Natural killer cell (primary cell): ENCODE results near the gene FRMPD1. TPM values are rescaled to one million over a fixed set of nuclear protein-coding genes. Genes with fewer than 3 reads are reported as not detected.

Source experiments
- ATAC-seq, 3 donors: fragments of 150-1000 bp in 2 of 3; fragments of 200-7000 bp in 1 of 3; cut with Tn5 transposase; 1 replicate in 1 of 3; 2 replicates in 2 of 3; pipeline ENCODE4 v1.10.0; 2021; ENCODE audit warnings: mild to moderate bottlenecking in 2 of 3, moderate library complexity in 2 of 3
- DNase-seq, 2 donors: peaks; one replicate each; pipeline versions ENCODE4 v3.0.0 to v3.0.0-alpha.2; 2013 to 2021; ENCODE audit warnings: mixed read lengths in 1 of 2
- H3K27ac ChIP-seq: one replicate; pipeline ENCODE4 v1.5.1; 2013; ENCODE audit warnings: mild to moderate bottlenecking, low read length
- H3K27me3 ChIP-seq: one replicate; pipeline ENCODE4 v1.6.1; 2013; ENCODE audit warnings: low read length; ENCODE audit not compliant: control insufficient read depth, insufficient read depth
- H3K36me3 ChIP-seq: one replicate; pipeline ENCODE4 v1.6.1; 2013; ENCODE audit warnings: low read length; ENCODE audit not compliant: control insufficient read depth, insufficient read depth
- H3K4me1 ChIP-seq: one replicate; pipeline ENCODE4 v1.6.1; 2013; ENCODE audit warnings: low read length; ENCODE audit not compliant: control insufficient read depth, insufficient read depth
- H3K4me3 ChIP-seq: one replicate; pipeline ENCODE4 v1.5.1; 2013; ENCODE audit warnings: low read length
- H3K9me3 ChIP-seq: one replicate; pipeline ENCODE4 v1.6.1; 2013; ENCODE audit warnings: low read length; ENCODE audit not compliant: control insufficient read depth, insufficient read depth
- H3K27ac Mint-ChIP-seq, 2 donors: one replicate each; pipeline ENCODE4 v1.8.0; 2022; ENCODE audit warnings: mild to moderate bottlenecking in 2 of 2, mixed read lengths in 2 of 2, moderate library complexity in 1 of 2
- H3K27me3 Mint-ChIP-seq, 2 donors: one replicate each; pipeline ENCODE4 v1.8.0; 2022; ENCODE audit warnings: low read depth in 2 of 2, mixed read lengths in 2 of 2
- H3K36me3 Mint-ChIP-seq: one replicate; pipeline ENCODE4 v1.8.0; 2022; ENCODE audit warnings: mixed read lengths
- H3K4me1 Mint-ChIP-seq, 2 donors: one replicate each; pipeline ENCODE4 v1.8.0; 2022; ENCODE audit warnings: mixed read lengths in 2 of 2
- H3K4me3 Mint-ChIP-seq: one replicate; pipeline ENCODE4 v1.8.0; 2022; ENCODE audit warnings: mild to moderate bottlenecking, moderate library complexity, mixed read lengths
- H3K9me3 Mint-ChIP-seq, 2 donors: one replicate each; pipeline ENCODE4 v1.8.0; 2022; ENCODE audit warnings: mixed read lengths in 2 of 2
- WGBS: methylation state at CpG from one replicate; pipeline ENCODE4 v1.1.7; 2013; ENCODE audit warnings: missing lambda C conversion rate; ENCODE audit not compliant: insufficient coverage; 5-methylcytosine and 5-hydroxymethylcytosine counted together
- intact Hi-C: fragments of 100-400 bp; cut with micrococcal nuclease; formaldehyde crosslinking; loops from one replicate; pipeline ENCODE4 v1.14.2; 2022
- total RNA-seq, 4 donors: library from RNA; stranded (reverse); fragments of 120-200 nt in 1 of 4; gene quantifications; one replicate each; pipeline versions ENCODE4 v1.2.3 to v1.2.4, GENCODE V29; 2013 to 2022
- TF ChIP-seq, protein P1 (sequence below): fragments of 200-600 bp; IDR thresholded peaks from one replicate; pipeline ENCODE4 v1.8.0; 2022; ENCODE audit warnings: antibody characterized with exemption

Gene FRMPD1
- total RNA-seq, 3 donors from 2014 or later (not counting 1 experiment from before 2014, with no cell fraction given), result not detected

DNA sequence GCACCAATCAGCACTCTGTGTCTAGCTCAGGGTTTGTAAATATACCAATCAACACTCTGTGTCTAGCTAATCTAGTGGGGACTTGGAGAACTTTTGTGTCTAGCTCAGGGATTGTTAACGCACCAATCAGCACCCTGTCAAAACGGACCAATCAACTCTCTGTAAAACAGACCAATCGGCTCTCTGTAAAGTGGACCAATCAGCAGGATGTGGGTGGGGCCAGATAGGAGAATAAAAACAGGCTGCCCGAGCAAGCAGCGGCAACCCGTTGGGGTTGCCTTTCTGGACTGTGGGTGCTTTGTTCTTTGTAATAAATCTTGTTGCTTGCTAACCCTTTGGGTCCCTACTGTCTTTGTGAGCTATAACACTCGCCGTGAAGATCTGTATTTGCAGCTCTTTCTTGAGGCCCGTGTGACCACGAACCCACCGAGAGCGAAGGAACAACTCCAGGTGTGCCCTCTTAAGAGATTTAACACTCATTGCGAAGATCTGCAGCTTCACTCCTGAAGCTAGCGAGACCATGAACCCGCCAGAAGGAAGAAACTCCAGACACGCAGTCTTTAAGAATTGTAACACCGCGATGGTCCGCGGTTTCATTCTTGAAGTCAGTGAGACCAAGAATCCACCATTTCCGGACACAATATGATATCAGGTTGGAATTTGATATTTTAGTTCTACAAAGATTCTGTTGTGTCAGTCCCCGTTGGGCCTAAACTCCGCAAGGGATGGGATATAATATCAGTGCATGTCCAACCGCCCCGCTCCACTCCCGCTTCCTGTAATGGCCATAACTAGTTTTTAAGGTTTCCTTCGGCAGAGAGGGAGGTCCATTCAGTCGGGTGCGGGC lies 102.1 kb downstream of the FRMPD1 start:
- Histone ChIP-seq H3K27ac (peak overlapping the region; percentile 76), H3K4me1 (peaks cover 19% of the 10 kb centered on the region), H3K9me3 (no peaks in the 10 kb centered on the region), H3K27me3 (no peaks in the 10 kb centered on the region), H3K4me3 (peak overlapping the region; percentile 89), H3K36me3 (no peaks in the 10 kb centered on the region)
- DNase-seq (peak in 1 of 2 donors; percentile 14), ATAC-seq (no peak)
- H3K4me3 Mint-ChIP-seq, result peak overlapping the region; percentile 91
- peaks cover 11 to 28% of the 10 kb centered on the region in 2 donors for H3K4me1 Mint-ChIP-seq
- 93% methylated on average over 29 of the region's 29 CpGs for WGBS
- no peaks in the 10 kb centered on the region for H3K36me3 Mint-ChIP-seq
- TF ChIP-seq, protein P1, sequence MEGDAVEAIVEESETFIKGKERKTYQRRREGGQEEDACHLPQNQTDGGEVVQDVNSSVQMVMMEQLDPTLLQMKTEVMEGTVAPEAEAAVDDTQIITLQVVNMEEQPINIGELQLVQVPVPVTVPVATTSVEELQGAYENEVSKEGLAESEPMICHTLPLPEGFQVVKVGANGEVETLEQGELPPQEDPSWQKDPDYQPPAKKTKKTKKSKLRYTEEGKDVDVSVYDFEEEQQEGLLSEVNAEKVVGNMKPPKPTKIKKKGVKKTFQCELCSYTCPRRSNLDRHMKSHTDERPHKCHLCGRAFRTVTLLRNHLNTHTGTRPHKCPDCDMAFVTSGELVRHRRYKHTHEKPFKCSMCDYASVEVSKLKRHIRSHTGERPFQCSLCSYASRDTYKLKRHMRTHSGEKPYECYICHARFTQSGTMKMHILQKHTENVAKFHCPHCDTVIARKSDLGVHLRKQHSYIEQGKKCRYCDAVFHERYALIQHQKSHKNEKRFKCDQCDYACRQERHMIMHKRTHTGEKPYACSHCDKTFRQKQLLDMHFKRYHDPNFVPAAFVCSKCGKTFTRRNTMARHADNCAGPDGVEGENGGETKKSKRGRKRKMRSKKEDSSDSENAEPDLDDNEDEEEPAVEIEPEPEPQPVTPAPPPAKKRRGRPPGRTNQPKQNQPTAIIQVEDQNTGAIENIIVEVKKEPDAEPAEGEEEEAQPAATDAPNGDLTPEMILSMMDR, result no peak
- intact Hi-C loops, result no loop called here
- no peaks in the 10 kb centered on the region for H3K27me3 Mint-ChIP-seq
- H3K27ac Mint-ChIP-seq, result peak overlapping the region; percentile 81 to 94
- H3K9me3 Mint-ChIP-seq, result no peaks in the 10 kb centered on the region

DNA sequence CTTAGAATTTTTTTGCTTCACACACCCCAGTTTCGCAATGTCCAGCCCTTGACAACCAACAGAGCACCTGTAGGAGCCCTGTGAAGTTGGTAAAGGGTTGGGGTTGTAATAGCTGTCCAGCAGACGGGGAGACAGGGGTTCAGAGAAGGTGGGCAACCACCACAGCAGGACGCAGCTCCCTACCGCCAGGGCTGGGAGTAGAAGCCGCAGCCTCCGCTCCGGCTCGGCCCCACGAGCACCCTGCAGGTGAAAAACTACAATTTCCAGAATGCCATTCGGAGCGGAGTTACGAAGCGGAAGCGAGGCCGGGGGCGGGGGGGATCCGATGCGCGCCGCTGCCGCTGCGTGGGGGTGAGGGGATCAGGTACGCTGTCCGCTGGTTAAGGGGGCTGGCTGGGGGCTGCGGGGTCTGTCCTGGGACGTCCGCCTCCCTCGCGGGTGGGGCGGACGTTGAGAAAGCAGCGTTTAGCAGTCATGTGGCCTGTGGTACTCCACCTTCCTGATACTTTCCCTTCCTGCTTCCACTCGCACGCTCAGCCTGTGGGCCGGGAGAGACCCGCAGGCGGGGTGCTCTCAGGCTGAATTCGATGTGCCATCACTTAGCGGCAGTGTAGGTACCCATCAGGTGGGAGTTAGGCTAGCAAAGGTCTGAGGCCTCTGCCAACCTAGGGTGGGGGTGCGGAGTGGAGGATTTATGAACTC lies 102.9 kb downstream of the FRMPD1 start, which contains the start of gene TRMT10B:
Gene TRMT10B (plus strand): TSS at position 317 of the 702 bp plus-strand sequence. CDS start 8,127 bp downstream, outside the sequence.
- Histone ChIP-seq H3K27ac (peak within 1 kb of the TSS; percentile 76), H3K4me1 (peaks cover 19% of the 10 kb centered on the region), H3K9me3 (no peaks in the 10 kb centered on the region), H3K36me3 (no peaks in the 10 kb centered on the region), H3K27me3 (no peaks in the 10 kb centered on the region), H3K4me3 (peak within 1 kb of the TSS; percentile 89)
- Mint-ChIP-seq H3K36me3 (no peaks in the 10 kb centered on the region), H3K4me1 (peaks cover 11 to 33% of the 10 kb centered on the region in 2 donors), H3K4me3 (peak within 1 kb of the TSS; percentile 91), H3K27me3 (no peaks in the 10 kb centered on the region), H3K27ac (peak within 1 kb of the TSS; percentile 81 to 94), H3K9me3 (no peaks in the 10 kb centered on the region)
- TF ChIP-seq, protein P1, result no peak
- ATAC-seq, result peak; percentile 90 to 96 (median 95)
- DNase-seq, result peak; percentile 55 to 84
- intact Hi-C loops, result no loop called here
- WGBS, result 3% methylated on average over 39 of the region's 40 CpGs

- Histone ChIP-seq H3K36me3 (peaks cover 1% of the 10 kb centered on the region), H3K27me3 (no peaks in the 10 kb centered on the region), H3K4me3 (no peak overlapping the region), H3K27ac (no peak overlapping the region), H3K4me1 (peaks cover 12% of the 10 kb centered on the region), H3K9me3 (no peaks in the 10 kb centered on the region)
- TF ChIP-seq, protein P1, result no peak
- no peak for DNase-seq
- no peaks in the 10 kb centered on the region for H3K9me3 Mint-ChIP-seq
- no peaks in the 10 kb centered on the region for H3K27me3 Mint-ChIP-seq
- intact Hi-C loops, result no loop called here
- 97% methylated on average over 3 of the region's 3 CpGs for WGBS
- H3K4me3 Mint-ChIP-seq, result no peak overlapping the region
- ATAC-seq, result no peak
- no peaks in the 10 kb centered on the region for H3K36me3 Mint-ChIP-seq
- no peak overlapping the region for H3K27ac Mint-ChIP-seq
- H3K4me1 Mint-ChIP-seq, result peaks cover 20 to 30% of the 10 kb centered on the region in 2 donors
Measured at GRCh38 chr9:37758747-37759146, 108.0 kb downstream of the FRMPD1 start.
